ENCODE results near the gene PLGRKT. TPM values are rescaled to one million over a fixed set of nuclear protein-coding genes. Genes with fewer than 3 reads are reported as not detected.
"Not testable (repeated sequence)": the region's sequence is repeated elsewhere in the genome, so short reads cannot be mapped to it uniquely, and the experiment has no call there.

Gene PLGRKT
- total RNA-seq, 1 experiment from 2014 or later, result 19.2 TPM

DNA sequence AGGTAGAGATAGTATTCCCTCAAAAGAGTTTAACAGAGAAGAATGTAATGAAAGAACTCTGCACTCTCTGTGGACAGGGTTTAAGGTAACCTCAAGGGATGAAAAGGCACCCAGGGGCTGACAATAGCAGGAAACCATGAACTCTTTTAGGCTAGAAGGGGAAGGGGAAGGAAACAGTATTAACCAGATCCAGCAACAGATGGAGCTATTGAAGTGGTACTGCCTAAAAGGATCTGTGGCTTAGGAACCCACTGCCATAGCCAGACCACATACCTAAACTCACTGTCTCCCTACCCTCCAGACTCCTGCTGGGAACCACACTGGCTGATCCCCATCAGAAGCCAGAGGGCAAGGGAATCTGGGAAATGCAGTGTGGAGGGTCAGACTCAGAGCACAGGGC, 35.5 kb downstream of the PLGRKT start:
- POLR2A ChIA-PET, result no interaction called here
- CTCF ChIA-PET, result interaction anchor here (1.0 kb wide), 1 partner anchor 216 kb away, joined by 4 read pairs; no protein-coding TSS in a partner anchor
- ATAC-seq (peak; percentile 87), DNase-seq (ENCODE audit: low spot score) (peak; percentile 20)
- H3K9me3 Mint-ChIP-seq, result peaks cover 22% of the 10 kb centered on the region
- no peaks in the 10 kb centered on the region; the same call in 1 of the 2 replicates for H3K27me3 Mint-ChIP-seq (ENCODE audit: low read depth)
- no peak for TF ChIP-seq ZNF317 (CRISPR knock-in tag; IDR thresholded peaks at IDR 0.05; ENCODE audit: borderline replicate concordance, low read depth)
- no peak for TF ChIP-seq ZNF121 (CRISPR knock-in tag; IDR thresholded peaks at IDR 0.05)
- TF ChIP-seq, protein P1, sequence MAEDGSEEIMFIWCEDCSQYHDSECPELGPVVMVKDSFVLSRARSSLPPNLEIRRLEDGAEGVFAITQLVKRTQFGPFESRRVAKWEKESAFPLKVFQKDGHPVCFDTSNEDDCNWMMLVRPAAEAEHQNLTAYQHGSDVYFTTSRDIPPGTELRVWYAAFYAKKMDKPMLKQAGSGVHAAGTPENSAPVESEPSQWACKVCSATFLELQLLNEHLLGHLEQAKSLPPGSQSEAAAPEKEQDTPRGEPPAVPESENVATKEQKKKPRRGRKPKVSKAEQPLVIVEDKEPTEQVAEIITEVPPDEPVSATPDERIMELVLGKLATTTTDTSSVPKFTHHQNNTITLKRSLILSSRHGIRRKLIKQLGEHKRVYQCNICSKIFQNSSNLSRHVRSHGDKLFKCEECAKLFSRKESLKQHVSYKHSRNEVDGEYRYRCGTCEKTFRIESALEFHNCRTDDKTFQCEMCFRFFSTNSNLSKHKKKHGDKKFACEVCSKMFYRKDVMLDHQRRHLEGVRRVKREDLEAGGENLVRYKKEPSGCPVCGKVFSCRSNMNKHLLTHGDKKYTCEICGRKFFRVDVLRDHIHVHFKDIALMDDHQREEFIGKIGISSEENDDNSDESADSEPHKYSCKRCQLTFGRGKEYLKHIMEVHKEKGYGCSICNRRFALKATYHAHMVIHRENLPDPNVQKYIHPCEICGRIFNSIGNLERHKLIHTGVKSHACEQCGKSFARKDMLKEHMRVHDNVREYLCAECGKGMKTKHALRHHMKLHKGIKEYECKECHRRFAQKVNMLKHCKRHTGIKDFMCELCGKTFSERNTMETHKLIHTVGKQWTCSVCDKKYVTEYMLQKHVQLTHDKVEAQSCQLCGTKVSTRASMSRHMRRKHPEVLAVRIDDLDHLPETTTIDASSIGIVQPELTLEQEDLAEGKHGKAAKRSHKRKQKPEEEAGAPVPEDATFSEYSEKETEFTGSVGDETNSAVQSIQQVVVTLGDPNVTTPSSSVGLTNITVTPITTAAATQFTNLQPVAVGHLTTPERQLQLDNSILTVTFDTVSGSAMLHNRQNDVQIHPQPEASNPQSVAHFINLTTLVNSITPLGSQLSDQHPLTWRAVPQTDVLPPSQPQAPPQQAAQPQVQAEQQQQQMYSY (CRISPR knock-in tag; IDR thresholded peaks at IDR 0.05), result no peak
- TF ChIP-seq TP53 (CRISPR knock-in tag; IDR thresholded peaks at IDR 0.05), result no peak
- TF ChIP-seq, protein P2, sequence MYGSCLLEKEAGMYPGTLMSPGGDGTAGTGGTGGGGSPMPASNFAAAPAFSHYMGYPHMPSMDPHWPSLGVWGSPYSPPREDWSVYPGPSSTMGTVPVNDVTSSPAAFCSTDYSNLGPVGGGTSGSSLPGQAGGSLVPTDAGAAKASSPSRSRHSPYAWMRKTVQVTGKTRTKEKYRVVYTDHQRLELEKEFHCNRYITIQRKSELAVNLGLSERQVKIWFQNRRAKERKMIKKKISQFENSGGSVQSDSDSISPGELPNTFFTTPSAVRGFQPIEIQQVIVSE (CRISPR knock-in tag; IDR thresholded peaks at IDR 0.05; ENCODE audit: borderline replicate concordance), result no peak
- no peak for TF ChIP-seq SMAD3 (CRISPR knock-in tag; IDR thresholded peaks at IDR 0.05; ENCODE audit: borderline replicate concordance)
- TF ChIP-seq IRF2 (CRISPR knock-in tag; IDR thresholded peaks at IDR 0.05; ENCODE audit: borderline replicate concordance, low read depth), result no peak
- TF ChIP-seq RORB (CRISPR knock-in tag; IDR thresholded peaks at IDR 0.05), result no peak
- TF ChIP-seq, protein P3, sequence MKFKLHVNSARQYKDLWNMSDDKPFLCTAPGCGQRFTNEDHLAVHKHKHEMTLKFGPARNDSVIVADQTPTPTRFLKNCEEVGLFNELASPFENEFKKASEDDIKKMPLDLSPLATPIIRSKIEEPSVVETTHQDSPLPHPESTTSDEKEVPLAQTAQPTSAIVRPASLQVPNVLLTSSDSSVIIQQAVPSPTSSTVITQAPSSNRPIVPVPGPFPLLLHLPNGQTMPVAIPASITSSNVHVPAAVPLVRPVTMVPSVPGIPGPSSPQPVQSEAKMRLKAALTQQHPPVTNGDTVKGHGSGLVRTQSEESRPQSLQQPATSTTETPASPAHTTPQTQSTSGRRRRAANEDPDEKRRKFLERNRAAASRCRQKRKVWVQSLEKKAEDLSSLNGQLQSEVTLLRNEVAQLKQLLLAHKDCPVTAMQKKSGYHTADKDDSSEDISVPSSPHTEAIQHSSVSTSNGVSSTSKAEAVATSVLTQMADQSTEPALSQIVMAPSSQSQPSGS (CRISPR knock-in tag; IDR thresholded peaks at IDR 0.05; ENCODE audit: borderline replicate concordance, low read depth), result no peak
- TF ChIP-seq, protein P4, sequence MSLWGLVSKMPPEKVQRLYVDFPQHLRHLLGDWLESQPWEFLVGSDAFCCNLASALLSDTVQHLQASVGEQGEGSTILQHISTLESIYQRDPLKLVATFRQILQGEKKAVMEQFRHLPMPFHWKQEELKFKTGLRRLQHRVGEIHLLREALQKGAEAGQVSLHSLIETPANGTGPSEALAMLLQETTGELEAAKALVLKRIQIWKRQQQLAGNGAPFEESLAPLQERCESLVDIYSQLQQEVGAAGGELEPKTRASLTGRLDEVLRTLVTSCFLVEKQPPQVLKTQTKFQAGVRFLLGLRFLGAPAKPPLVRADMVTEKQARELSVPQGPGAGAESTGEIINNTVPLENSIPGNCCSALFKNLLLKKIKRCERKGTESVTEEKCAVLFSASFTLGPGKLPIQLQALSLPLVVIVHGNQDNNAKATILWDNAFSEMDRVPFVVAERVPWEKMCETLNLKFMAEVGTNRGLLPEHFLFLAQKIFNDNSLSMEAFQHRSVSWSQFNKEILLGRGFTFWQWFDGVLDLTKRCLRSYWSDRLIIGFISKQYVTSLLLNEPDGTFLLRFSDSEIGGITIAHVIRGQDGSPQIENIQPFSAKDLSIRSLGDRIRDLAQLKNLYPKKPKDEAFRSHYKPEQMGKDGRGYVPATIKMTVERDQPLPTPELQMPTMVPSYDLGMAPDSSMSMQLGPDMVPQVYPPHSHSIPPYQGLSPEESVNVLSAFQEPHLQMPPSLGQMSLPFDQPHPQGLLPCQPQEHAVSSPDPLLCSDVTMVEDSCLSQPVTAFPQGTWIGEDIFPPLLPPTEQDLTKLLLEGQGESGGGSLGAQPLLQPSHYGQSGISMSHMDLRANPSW (CRISPR knock-in tag; conservative IDR thresholded peaks at IDR 0.05; ENCODE audit: low read depth), result no peak
- no peaks in the 10 kb centered on the region; the same call in 1 of the 2 replicates for H3K4me1 Mint-ChIP-seq
- no peak overlapping the region for H3K4me3 Mint-ChIP-seq
- peaks cover 19% of the 10 kb centered on the region for H3K36me3 Mint-ChIP-seq
- no peak overlapping the region for H3K27ac Mint-ChIP-seq

DNA sequence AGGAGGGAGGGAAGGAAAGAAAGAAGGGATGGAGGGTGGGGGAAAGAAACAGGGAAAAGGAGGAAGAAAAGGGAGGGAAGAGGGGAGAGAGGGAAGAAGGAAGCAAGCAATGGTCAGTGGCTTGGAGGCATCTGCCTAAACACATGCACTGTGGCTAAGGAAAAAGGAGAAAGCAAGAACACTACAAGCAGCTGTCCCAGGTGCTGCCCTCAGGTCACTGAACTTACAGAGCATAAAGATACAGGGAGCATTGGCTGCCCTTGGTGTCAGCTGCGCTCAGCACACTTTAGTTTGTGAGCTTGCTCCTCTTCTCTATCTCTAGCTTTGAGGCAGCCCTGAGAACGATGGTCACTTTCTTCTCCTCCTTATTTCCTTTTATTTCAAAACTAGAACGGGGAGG, 40.2 kb downstream of the PLGRKT start:
- H3K27ac Mint-ChIP-seq; H3K27me3 Mint-ChIP-seq (ENCODE audit: low read depth); H3K4me1 Mint-ChIP-seq; H3K36me3 Mint-ChIP-seq; POLR2A ChIA-PET; H3K4me3 Mint-ChIP-seq; H3K9me3 Mint-ChIP-seq; DNase-seq (ENCODE audit: low spot score): not testable (repeated sequence)
- ATAC-seq, result peak; percentile 89
- CTCF ChIA-PET, result interaction anchor here (1.0 to 1.2 kb wide), 3 partner anchors 45 to 211 kb away, joined by 3 to 5 read pairs (median 5); no protein-coding TSS in a partner anchor

DNA sequence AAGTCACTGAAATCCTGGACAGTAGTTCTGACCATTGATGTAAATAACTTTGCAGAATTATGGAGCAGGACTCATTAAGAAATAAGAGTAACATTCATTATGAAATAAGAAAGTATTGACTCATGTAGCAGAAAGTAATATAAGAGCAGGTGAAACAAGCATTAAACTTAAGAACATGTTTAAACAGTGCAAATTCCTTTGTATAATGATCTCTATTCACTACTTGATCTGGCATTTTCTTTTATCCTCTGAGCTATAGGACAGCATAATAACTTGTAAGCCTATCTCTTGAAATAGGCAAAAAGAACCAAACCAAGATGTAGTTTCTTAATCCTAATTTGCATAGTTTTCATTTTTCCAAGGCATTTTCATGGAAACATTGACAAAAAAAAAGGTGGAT, 42.3 kb downstream of the PLGRKT start:
- H3K4me3 Mint-ChIP-seq, result no peak overlapping the region
- ChIA-PET CTCF (no interaction called here), POLR2A (no interaction called here)
- H3K36me3 Mint-ChIP-seq, result no peaks in the 10 kb centered on the region
- no peak for DNase-seq (ENCODE audit: low spot score)
- 0 out of 2 replicates have a peak, but pooled peaks cover 3% of the 10 kb centered on the region for H3K9me3 Mint-ChIP-seq
- no peaks in the 10 kb centered on the region for H3K27me3 Mint-ChIP-seq (ENCODE audit: low read depth)
- H3K4me1 Mint-ChIP-seq, result no peaks in the 10 kb centered on the region
- no peak overlapping the region for H3K27ac Mint-ChIP-seq
- ATAC-seq, result no peak
- no peak for TF ChIP-seq RELA (CRISPR knock-in tag; IDR thresholded peaks at IDR 0.05; ENCODE audit: borderline replicate concordance)
- TF ChIP-seq, protein P5, sequence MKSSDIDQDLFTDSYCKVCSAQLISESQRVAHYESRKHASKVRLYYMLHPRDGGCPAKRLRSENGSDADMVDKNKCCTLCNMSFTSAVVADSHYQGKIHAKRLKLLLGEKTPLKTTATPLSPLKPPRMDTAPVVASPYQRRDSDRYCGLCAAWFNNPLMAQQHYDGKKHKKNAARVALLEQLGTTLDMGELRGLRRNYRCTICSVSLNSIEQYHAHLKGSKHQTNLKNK (CRISPR knock-in tag; IDR thresholded peaks at IDR 0.05), result no peak
- TF ChIP-seq, protein P6, sequence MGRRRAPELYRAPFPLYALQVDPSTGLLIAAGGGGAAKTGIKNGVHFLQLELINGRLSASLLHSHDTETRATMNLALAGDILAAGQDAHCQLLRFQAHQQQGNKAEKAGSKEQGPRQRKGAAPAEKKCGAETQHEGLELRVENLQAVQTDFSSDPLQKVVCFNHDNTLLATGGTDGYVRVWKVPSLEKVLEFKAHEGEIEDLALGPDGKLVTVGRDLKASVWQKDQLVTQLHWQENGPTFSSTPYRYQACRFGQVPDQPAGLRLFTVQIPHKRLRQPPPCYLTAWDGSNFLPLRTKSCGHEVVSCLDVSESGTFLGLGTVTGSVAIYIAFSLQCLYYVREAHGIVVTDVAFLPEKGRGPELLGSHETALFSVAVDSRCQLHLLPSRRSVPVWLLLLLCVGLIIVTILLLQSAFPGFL (CRISPR knock-in tag; IDR thresholded peaks at IDR 0.05; ENCODE audit: borderline replicate concordance), result no peak
- TF ChIP-seq, protein P7, sequence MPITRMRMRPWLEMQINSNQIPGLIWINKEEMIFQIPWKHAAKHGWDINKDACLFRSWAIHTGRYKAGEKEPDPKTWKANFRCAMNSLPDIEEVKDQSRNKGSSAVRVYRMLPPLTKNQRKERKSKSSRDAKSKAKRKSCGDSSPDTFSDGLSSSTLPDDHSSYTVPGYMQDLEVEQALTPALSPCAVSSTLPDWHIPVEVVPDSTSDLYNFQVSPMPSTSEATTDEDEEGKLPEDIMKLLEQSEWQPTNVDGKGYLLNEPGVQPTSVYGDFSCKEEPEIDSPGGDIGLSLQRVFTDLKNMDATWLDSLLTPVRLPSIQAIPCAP (CRISPR knock-in tag; IDR thresholded peaks at IDR 0.05), result no peak
- no peak for TF ChIP-seq GABPB1 (CRISPR knock-in tag; IDR thresholded peaks at IDR 0.05)
- TF ChIP-seq, protein P8, sequence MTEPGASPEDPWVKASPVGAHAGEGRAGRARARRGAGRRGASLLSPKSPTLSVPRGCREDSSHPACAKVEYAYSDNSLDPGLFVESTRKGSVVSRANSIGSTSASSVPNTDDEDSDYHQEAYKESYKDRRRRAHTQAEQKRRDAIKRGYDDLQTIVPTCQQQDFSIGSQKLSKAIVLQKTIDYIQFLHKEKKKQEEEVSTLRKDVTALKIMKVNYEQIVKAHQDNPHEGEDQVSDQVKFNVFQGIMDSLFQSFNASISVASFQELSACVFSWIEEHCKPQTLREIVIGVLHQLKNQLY (CRISPR knock-in tag; IDR thresholded peaks at IDR 0.05), result no peak
- TF ChIP-seq ZNF232 (CRISPR knock-in tag; IDR thresholded peaks at IDR 0.05), result no peak
